PC-9 (cell line): ENCODE measurements around the gene CRTC1. TPM values are rescaled to one million over a fixed set of nuclear protein-coding genes. Genes with fewer than 3 reads are reported as not detected.

Experiments used
- BruUV-seq: library from RNA; stranded (reverse); fragments of 400-500 nt; replicated peaks from 2 replicates; lab custom pipeline; 2021; lab: Mats Ljungman, UMichigan
- CTCF ChIA-PET: fragments of 300-600 bp; sonication (Branson Sonifier 250); formaldehyde crosslinking; loops from one replicate; lab custom pipeline; 2022; ENCODE audit warnings: antibody characterized with exemption; lab: Charles Lee
- POLR2A ChIA-PET: fragments of 300-600 bp; sonication (Branson Sonifier 250); formaldehyde crosslinking; loops from one replicate; lab custom pipeline; 2022; ENCODE audit warnings: antibody characterized with exemption; ENCODE audit not compliant: unreplicated experiment; lab: Charles Lee
- DNase-seq, 2 experiments: peaks; one replicate each; pipeline versions ENCODE4 v3.0.0 to v3.0.0-alpha.2; 2015 to 2022; ENCODE audit warnings: mixed read lengths in 1 of 2
- H2AFZ ChIP-seq: fragments of 200-600 bp; sonication (generic); 2 replicates; pipeline ENCODE4 v1.8.1; 2017; ENCODE audit warnings: antibody characterized with exemption
- H3F3A ChIP-seq: fragments of 200-600 bp; sonication (generic); 2 replicates; pipeline ENCODE4 v1.8.1; 2017; ENCODE audit warnings: antibody characterized with exemption, mild to moderate bottlenecking, low read depth; ENCODE audit not compliant: insufficient read depth
- H3K27ac ChIP-seq: fragments of 200-600 bp; sonication (generic); 2 replicates; pipeline ENCODE4 v1.6.1; 2016; ENCODE audit warnings: mixed run types
- H3K27me3 ChIP-seq: fragments of 200-600 bp; sonication (generic); 2 replicates; pipeline ENCODE4 v1.6.1; 2016; ENCODE audit warnings: low read depth, mixed run types; ENCODE audit not compliant: insufficient read depth
- H3K36me3 ChIP-seq: fragments of 200-600 bp; sonication (generic); 2 replicates; pipeline ENCODE4 v1.6.1; 2016; ENCODE audit warnings: low read depth, mixed run types
- H3K4me1 ChIP-seq: fragments of 200-600 bp; sonication (generic); replicated peaks from 2 replicates; pipeline ENCODE4 v1.6.1; 2016; ENCODE audit warnings: mixed run types; ENCODE audit not compliant: insufficient read depth
- H3K4me2 ChIP-seq: fragments of 200-600 bp; sonication (generic); 2 replicates; pipeline ENCODE4 v1.6.1; 2017; ENCODE audit warnings: mixed run types
- H3K4me3 ChIP-seq: fragments of 200-600 bp; sonication (generic); 2 replicates; pipeline ENCODE4 v1.6.1; 2016; ENCODE audit warnings: mixed run types
- H3K79me2 ChIP-seq: fragments of 200-600 bp; sonication (generic); 2 replicates; pipeline ENCODE4 v1.6.1; 2017; ENCODE audit warnings: low read depth, mixed run types
- H3K9me2 ChIP-seq: fragments of 200-600 bp; sonication (generic); 2 replicates; pipeline ENCODE4 v1.8.1; 2017; ENCODE audit warnings: mild to moderate bottlenecking; ENCODE audit not compliant: insufficient read depth
- H3K9me3 ChIP-seq: fragments of 200-600 bp; sonication (generic); 2 replicates; pipeline ENCODE4 v1.8.1; 2016; ENCODE audit warnings: low read depth; ENCODE audit not compliant: insufficient read depth
- H4K20me1 ChIP-seq: fragments of 200-600 bp; sonication (generic); 2 replicates; pipeline ENCODE4 v1.8.1; 2017; ENCODE audit not compliant: insufficient read depth
- CTCF ChIP-seq: fragments of 200-600 bp; sonication (generic); conservative IDR thresholded peaks from 2 replicates; pipeline ENCODE4 v1.6.1; 2017; ENCODE audit warnings: mixed run types, antibody characterized with exemption, mild to moderate bottlenecking, moderate library complexity
- EZH2 ChIP-seq: fragments of 200-600 bp; sonication (generic); IDR thresholded peaks from 2 replicates; pipeline ENCODE4 v1.8.0; 2017; ENCODE audit warnings: antibody characterized with exemption, low read depth
- intact Hi-C: fragments of 100-400 bp; cut with micrococcal nuclease; formaldehyde crosslinking; loops from one replicate; pipeline ENCODE4 v1.10.0; 2022; ENCODE audit not compliant: unreplicated experiment
- total RNA-seq: library from RNA; stranded (reverse); gene quantifications from 2 replicates; pipeline ENCODE4 v1.2.3, GENCODE V29; 2021

Gene CRTC1
- total RNA-seq, 1 experiment from 2014 or later, result 16.6 TPM

GRCh38 chr19:18791315-18791678, 107.8 kb downstream of the CRTC1 start:
- Histone ChIP-seq H3K4me2 (no peak overlapping the region), H3K27ac (no peak overlapping the region), H3F3A (peaks cover 13% of the 10 kb centered on the region), H3K9me3 (no peaks in the 10 kb centered on the region), H3K36me3 (no peaks in the 10 kb centered on the region), H2AFZ (no peak overlapping the region), H3K27me3 (peaks cover 5% of the 10 kb centered on the region; the same call in 1 of the 2 replicates), H3K4me3 (no peak overlapping the region), H4K20me1 (no peaks in the 10 kb centered on the region), H3K9me2 (no peaks in the 10 kb centered on the region), H3K79me2 (no peaks in the 10 kb centered on the region), H3K4me1 (no peaks in the 10 kb centered on the region; the same call in 1 of the 2 replicates)
- no peak for TF ChIP-seq EZH2
- TF ChIP-seq CTCF, result no peak
- DNase-seq, result no peak
- intact Hi-C loops, result no loop called here
- POLR2A ChIA-PET, result no interaction called here
- CTCF ChIA-PET, result no interaction called here
- BruUV-seq, result no TSS peak

GRCh38 chr19:18792661-18793060, 109.2 kb downstream of the CRTC1 start:
- Histone ChIP-seq H3K4me1 (no peaks in the 10 kb centered on the region; the same call in 1 of the 2 replicates), H3K27ac (no peak overlapping the region), H3K4me3 (no peak overlapping the region), H3K79me2 (no peaks in the 10 kb centered on the region), H4K20me1 (no peaks in the 10 kb centered on the region), H3K9me3 (no peaks in the 10 kb centered on the region), H3K9me2 (no peaks in the 10 kb centered on the region), H2AFZ (no peak overlapping the region), H3K27me3 (peaks cover 5% of the 10 kb centered on the region), H3F3A (peaks cover 16% of the 10 kb centered on the region; the same call in 1 of the 2 replicates), H3K36me3 (no peaks in the 10 kb centered on the region), H3K4me2 (no peak overlapping the region)
- BruUV-seq, result no TSS peak
- ChIA-PET POLR2A (no interaction called here), CTCF (no interaction called here)
- no peak for TF ChIP-seq EZH2
- TF ChIP-seq CTCF, result no peak
- intact Hi-C loops, result no loop called here
- no peak for DNase-seq

- TF ChIP-seq EZH2 (no peak), CTCF (no peak)
- H3K27me3 ChIP-seq, result peaks cover 5% of the 10 kb centered on the region
- no peak overlapping the region for H3K4me2 ChIP-seq
- no TSS peak for BruUV-seq
- no peaks in the 10 kb centered on the region for H3K79me2 ChIP-seq
- no peaks in the 10 kb centered on the region for H3K9me3 ChIP-seq
- H3F3A ChIP-seq, result peaks cover 16% of the 10 kb centered on the region; the same call in 1 of the 2 replicates
- no peak overlapping the region for H2AFZ ChIP-seq
- intact Hi-C loops, result no loop called here
- no peak overlapping the region for H3K4me3 ChIP-seq
- no peaks in the 10 kb centered on the region for H3K36me3 ChIP-seq
- no peaks in the 10 kb centered on the region for H3K9me2 ChIP-seq
- no peaks in the 10 kb centered on the region for H4K20me1 ChIP-seq
- no peak for DNase-seq
- CTCF ChIA-PET, result interaction anchor here (0.7 kb wide), 1 partner anchor 16 kb away, joined by 4 read pairs; no protein-coding TSS in a partner anchor
- no peak overlapping the region for H3K27ac ChIP-seq
- no peaks in the 10 kb centered on the region; the same call in 1 of the 2 replicates for H3K4me1 ChIP-seq
- POLR2A ChIA-PET, result no interaction called here
Measured at GRCh38 chr19:18793144-18794028, 109.9 kb downstream of the CRTC1 start.
